Activated CD8-positive, alpha-beta T cell treated with anti-CD3 and anti-CD28 coated beads for 36 hours (primary cell): Measurements from ENCODE around the gene ITPR1. TPM values are rescaled to one million over a fixed set of nuclear protein-coding genes. Genes with fewer than 3 reads are reported as not detected.

Experiments used
- ATAC-seq: fragments of 200-7000 bp; cut with Tn5 transposase; one replicate; pipeline ENCODE4 v1.10.0; 2021; ENCODE audit warnings: mild to moderate bottlenecking, moderate library complexity
- CTCF ChIA-PET: fragments of 350-600 bp; sonication (Branson Sonifier 250); formaldehyde crosslinking; loops from one replicate; lab custom pipeline; 2021; ENCODE audit warnings: antibody characterized with exemption; lab: Charles Lee
- POLR2A ChIA-PET: fragments of 350-600 bp; sonication (Branson Sonifier 250); formaldehyde crosslinking; loops from one replicate; lab custom pipeline; 2021; ENCODE audit warnings: antibody characterized with exemption; lab: Charles Lee
- DNase-seq: peaks from one replicate; pipeline ENCODE4 v3.0.0-alpha.2; 2020
- H3K27ac Mint-ChIP-seq: one replicate; pipeline ENCODE4 v1.8.0; 2021; ENCODE audit warnings: mild to moderate bottlenecking, mixed read lengths
- H3K27me3 Mint-ChIP-seq: one replicate; pipeline ENCODE4 v1.8.0; 2021; ENCODE audit warnings: mixed read lengths
- H3K36me3 Mint-ChIP-seq: one replicate; pipeline ENCODE4 v1.8.0; 2021; ENCODE audit warnings: low read depth, mixed read lengths
- H3K4me1 Mint-ChIP-seq: one replicate; pipeline ENCODE4 v1.8.0; 2021; ENCODE audit warnings: low read depth, mixed read lengths
- H3K4me3 Mint-ChIP-seq: one replicate; pipeline ENCODE4 v1.8.0; 2021; ENCODE audit warnings: mild to moderate bottlenecking, moderate library complexity, mixed read lengths
- H3K9me3 Mint-ChIP-seq: one replicate; pipeline ENCODE4 v1.8.0; 2021; ENCODE audit warnings: mixed read lengths
- intact Hi-C: fragments of 100-400 bp; cut with micrococcal nuclease; formaldehyde crosslinking; loops from one replicate; pipeline ENCODE4 v1.10.0; 2022
- total RNA-seq, 2 experiments: library from RNA; stranded (reverse); gene quantifications; one replicate each; pipeline ENCODE4 v1.2.3, GENCODE V29; 2021
- TF ChIP-seq, protein P1 (sequence below): fragments of 200-600 bp; IDR thresholded peaks from one replicate; pipeline ENCODE4 v1.8.0; 2022; ENCODE audit warnings: antibody characterized with exemption, mild to moderate bottlenecking

ITPR1 gene
- total RNA-seq, 2 experiments from 2014 or later: 93.9 to 98.2 TPM

DNA sequence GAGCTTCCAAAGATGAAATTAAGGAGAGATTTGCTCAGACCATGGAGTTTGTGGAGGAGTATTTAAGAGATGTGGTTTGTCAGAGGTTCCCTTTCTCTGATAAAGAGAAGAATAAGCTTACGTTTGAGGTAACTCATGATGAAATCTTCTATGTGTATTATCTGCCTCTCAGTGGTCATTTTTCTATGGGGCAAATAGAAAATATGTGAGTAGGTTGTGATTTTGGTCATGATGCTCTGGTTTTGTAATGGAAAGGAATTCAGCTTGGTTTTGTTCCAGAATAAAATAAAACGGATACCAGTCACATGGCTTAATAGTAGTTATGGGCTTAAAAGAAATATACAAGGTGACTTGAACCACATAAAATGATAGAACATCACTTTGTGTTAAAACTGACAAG lies 181.1 kb downstream of the ITPR1 start:
- CTCF ChIA-PET: interaction anchor here (0.8 to 2.1 kb wide), 5 partner anchors 9 to 324 kb away, joined by 3 to 7 read pairs (median 4); no protein-coding TSS in a partner anchor
- intact Hi-C loops: no loop called here
- Mint-ChIP-seq H3K4me1 (no peaks in the 10 kb centered on the region), H3K27me3 (no peaks in the 10 kb centered on the region), H3K36me3 (peaks cover 56% of the 10 kb centered on the region), H3K4me3 (no peak overlapping the region), H3K9me3 (no peaks in the 10 kb centered on the region), H3K27ac (no peak overlapping the region)
- POLR2A ChIA-PET: interaction anchor here (0.7 to 1.0 kb wide), 2 partner anchors 9 to 309 kb away, joined by 3 to 4 read pairs; no protein-coding TSS in a partner anchor
- DNase-seq: no peak
- TF ChIP-seq, protein P1, sequence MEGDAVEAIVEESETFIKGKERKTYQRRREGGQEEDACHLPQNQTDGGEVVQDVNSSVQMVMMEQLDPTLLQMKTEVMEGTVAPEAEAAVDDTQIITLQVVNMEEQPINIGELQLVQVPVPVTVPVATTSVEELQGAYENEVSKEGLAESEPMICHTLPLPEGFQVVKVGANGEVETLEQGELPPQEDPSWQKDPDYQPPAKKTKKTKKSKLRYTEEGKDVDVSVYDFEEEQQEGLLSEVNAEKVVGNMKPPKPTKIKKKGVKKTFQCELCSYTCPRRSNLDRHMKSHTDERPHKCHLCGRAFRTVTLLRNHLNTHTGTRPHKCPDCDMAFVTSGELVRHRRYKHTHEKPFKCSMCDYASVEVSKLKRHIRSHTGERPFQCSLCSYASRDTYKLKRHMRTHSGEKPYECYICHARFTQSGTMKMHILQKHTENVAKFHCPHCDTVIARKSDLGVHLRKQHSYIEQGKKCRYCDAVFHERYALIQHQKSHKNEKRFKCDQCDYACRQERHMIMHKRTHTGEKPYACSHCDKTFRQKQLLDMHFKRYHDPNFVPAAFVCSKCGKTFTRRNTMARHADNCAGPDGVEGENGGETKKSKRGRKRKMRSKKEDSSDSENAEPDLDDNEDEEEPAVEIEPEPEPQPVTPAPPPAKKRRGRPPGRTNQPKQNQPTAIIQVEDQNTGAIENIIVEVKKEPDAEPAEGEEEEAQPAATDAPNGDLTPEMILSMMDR: no peak
- no peak for ATAC-seq

DNA sequence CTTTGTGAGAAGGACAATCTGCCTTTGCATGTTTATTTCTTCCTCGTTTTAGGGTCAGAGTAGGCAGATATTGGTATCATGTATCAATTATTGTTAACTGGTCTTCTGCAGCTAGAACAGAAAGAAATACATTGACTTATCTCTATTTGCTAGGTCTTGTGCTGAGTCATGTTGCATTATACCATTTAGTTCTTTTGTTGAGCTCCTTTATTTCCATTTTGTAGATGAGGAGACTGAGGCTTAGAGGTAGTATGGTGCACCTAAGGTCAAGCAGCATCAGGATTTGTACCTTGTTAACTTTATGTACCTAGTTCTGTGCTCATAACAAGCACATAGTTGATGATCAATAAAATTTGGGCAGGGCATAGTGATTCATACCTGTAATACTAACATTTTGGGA lies 182.6 kb downstream of the ITPR1 start:
- Mint-ChIP-seq H3K4me1 (no peaks in the 10 kb centered on the region), H3K36me3 (peaks cover 43% of the 10 kb centered on the region), H3K27me3 (no peaks in the 10 kb centered on the region), H3K4me3 (no peak overlapping the region), H3K9me3 (no peaks in the 10 kb centered on the region), H3K27ac (no peak overlapping the region)
- intact Hi-C loops: no loop called here
- TF ChIP-seq, protein P1: no peak
- no peak for ATAC-seq
- no peak for DNase-seq
- ChIA-PET CTCF (interaction anchor here (0.8 to 2.1 kb wide), 2 partner anchors 11 to 23 kb away, joined by 3 to 7 read pairs; no protein-coding TSS in a partner anchor), POLR2A (no interaction called here)

DNA sequence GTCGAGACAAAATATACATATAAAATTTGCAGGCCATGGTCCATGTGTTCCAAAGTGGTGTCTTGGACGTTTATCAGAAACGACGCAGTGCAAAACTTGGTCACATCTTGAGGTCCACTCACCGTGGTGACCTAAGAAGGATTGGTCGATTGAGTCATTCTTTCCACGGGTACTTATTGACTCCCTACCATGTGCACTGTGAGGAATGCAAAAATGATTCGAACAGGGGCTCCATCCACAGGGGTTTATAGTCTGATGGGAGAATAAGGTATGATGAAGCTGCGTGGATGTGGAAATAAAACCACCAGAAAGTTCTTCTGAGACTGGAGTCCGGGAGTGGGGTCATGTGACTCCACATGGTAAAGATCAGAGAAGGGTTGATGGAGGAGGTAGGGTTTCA lies 185.2 kb downstream of the ITPR1 start:
- Mint-ChIP-seq H3K36me3 (peaks cover 40% of the 10 kb centered on the region), H3K4me1 (no peaks in the 10 kb centered on the region), H3K9me3 (no peaks in the 10 kb centered on the region), H3K27ac (no peak overlapping the region), H3K27me3 (no peaks in the 10 kb centered on the region), H3K4me3 (no peak overlapping the region)
- ChIA-PET CTCF (no interaction called here), POLR2A (no interaction called here)
- TF ChIP-seq, protein P1: no peak
- ATAC-seq: no peak
- DNase-seq: no peak
- intact Hi-C loops: no loop called here

DNA sequence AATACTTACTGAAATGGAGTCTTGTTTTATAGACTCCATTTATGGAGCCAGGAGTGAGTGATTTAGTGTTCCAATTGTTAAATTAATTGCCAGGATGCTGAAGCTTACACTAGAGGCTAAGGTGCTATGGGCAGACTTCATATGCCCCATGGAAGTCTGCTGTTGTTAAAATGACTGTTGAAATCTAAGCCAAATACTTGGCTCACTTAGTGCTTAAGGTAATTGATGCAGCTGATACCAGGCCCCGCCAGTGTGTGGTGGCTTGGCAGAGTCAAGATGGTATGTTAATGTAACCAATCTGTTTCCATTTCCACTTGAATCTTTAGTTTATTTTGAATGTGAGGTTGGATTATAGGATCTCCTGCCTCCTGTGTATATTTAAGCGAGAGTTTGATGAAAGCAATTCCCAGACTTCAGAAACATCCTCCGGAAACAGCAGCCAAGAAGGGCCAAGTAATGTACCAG lies 187.1 kb downstream of the ITPR1 start:
- ATAC-seq: no peak
- intact Hi-C loops: no loop called here
- H3K27me3 Mint-ChIP-seq: no peaks in the 10 kb centered on the region
- TF ChIP-seq, protein P1: no peak
- DNase-seq: no peak
- no peaks in the 10 kb centered on the region for H3K4me1 Mint-ChIP-seq
- no peak overlapping the region for H3K27ac Mint-ChIP-seq
- no peaks in the 10 kb centered on the region for H3K9me3 Mint-ChIP-seq
- ChIA-PET CTCF (interaction anchor here (1.5 kb wide), 1 partner anchor 10 kb away, joined by 3 read pairs; no protein-coding TSS in a partner anchor), POLR2A (interaction anchor here (1.0 kb wide), 1 partner anchor 12 kb away, joined by 3 read pairs; no protein-coding TSS in a partner anchor)
- H3K4me3 Mint-ChIP-seq: no peak overlapping the region
- peaks cover 28% of the 10 kb centered on the region for H3K36me3 Mint-ChIP-seq

DNA sequence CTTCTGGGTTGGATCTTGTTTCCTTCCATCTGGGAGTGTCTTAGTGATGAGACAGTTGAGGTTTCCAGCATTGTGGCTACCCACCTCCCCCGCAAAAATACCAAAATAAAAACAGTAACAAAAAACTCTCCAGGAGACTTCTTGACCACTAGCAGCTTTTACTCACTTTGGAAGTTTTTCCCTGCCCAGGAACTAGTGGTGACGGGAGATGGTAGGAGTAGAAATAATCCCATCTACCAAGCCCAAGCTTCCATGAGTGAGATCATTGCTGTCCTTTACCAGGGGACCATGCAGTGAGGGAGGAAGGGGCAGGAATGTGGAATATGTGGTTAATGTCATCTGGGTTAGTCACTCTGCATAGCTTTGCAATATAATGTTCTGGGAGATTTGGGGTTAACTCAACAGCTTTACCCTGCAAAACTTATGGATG lies 187.7 kb downstream of the ITPR1 start:
- CTCF ChIA-PET: interaction anchor here (1.5 kb wide), 1 partner anchor 11 kb away, joined by 3 read pairs; no protein-coding TSS in a partner anchor
- Mint-ChIP-seq H3K27ac (no peak overlapping the region), H3K36me3 (peaks cover 30% of the 10 kb centered on the region), H3K4me3 (no peak overlapping the region), H3K27me3 (no peaks in the 10 kb centered on the region), H3K9me3 (no peaks in the 10 kb centered on the region), H3K4me1 (no peaks in the 10 kb centered on the region)
- DNase-seq: no peak
- ATAC-seq: no peak
- intact Hi-C loops: no loop called here
- POLR2A ChIA-PET: interaction anchor here (1.0 kb wide), 1 partner anchor 11 kb away, joined by 3 read pairs; no protein-coding TSS in a partner anchor
- TF ChIP-seq, protein P1: no peak
